GM19452 (cell line): ENCODE measurements around the gene IL2RA.
"Not testable (repeated sequence)": the region's sequence is repeated elsewhere in the genome, so short reads cannot be mapped to it uniquely, and the experiment has no call there.

Experiments
- ATAC-seq: cut with Tn5 transposase; IDR thresholded peaks from one replicate; pipeline ENCODE4 v1.9.1; 2021; ENCODE audit not compliant: unreplicated experiment

The IL2RA gene

GRCh38 chr10:5962358-5962940 is 99.7 kb downstream of the IL2RA start:
- ATAC-seq = not testable (repeated sequence)

DNA sequence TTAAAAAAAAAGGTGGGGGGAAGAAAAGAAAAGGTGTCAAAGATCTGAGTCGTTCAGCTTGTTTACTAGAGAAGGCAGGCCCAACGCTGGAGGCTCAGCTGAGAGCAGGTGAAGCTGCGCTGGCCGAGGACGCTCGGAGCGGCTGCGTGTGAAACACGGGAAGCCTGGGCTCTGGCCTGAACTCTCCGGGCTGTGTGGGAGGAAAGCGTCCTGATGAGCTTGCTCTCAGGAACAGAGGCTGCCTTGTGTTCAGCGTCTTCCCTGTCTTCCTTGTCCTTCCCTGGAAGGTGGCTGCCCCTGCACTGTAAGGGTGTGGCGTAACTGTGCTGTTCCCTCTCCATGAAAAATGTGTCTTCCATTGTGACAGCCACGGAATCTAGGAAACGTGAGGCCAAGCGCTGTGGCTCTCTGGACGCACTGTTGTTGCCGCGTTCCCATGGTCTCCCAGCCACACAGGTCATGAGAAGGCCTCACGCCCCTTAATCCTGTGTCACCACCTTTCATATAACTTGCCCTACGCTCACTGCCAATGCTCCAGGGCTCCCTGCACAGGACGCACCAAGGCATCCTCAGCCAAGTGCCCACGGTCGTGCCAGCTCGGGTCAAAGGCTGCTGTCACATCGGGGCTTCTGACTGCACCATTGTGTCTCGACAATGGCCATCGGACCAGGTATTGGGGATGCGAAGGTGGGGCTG is 100.6 kb downstream of the IL2RA start:
- ATAC-seq = no peak

GRCh38 chr10:5960973-5961275 is 101.2 kb downstream of the IL2RA start:
- not testable (repeated sequence) for ATAC-seq
